Endodermal cell (in vitro differentiated cells): ENCODE measurements around the gene AK9. TPM values are rescaled to one million over a fixed set of nuclear protein-coding genes. Genes with fewer than 3 reads are reported as not detected.

Source experiments
- DNase-seq: peaks from one replicate; pipeline ENCODE4 v3.0.0-alpha.2; 2017
- H3K27ac ChIP-seq: 2 replicates; pipeline ENCODE4 v1.5.1; 2013; ENCODE audit warnings: mild to moderate bottlenecking, low read depth, low read length, moderate library complexity
- H3K27me3 ChIP-seq: 2 replicates; pipeline ENCODE4 v1.6.1; 2013; ENCODE audit warnings: mild to moderate bottlenecking, low read length, moderate library complexity; ENCODE audit not compliant: insufficient read depth, control insufficient read depth, poor library complexity, severe bottlenecking
- H3K36me3 ChIP-seq: 2 replicates; pipeline ENCODE4 v1.7.0; 2013; ENCODE audit warnings: mild to moderate bottlenecking, low read length, moderate library complexity; ENCODE audit not compliant: control insufficient read depth, insufficient read depth
- H3K4me1 ChIP-seq: one replicate; pipeline ENCODE4 v1.7.0; 2013; ENCODE audit warnings: low read length; ENCODE audit not compliant: control insufficient read depth, insufficient read depth
- H3K4me3 ChIP-seq: 2 replicates; pipeline ENCODE4 v1.5.1; 2013; ENCODE audit warnings: mild to moderate bottlenecking, low read length, moderate library complexity
- H3K9ac ChIP-seq: 2 replicates; pipeline ENCODE4 v1.6.1; 2013; ENCODE audit warnings: mild to moderate bottlenecking, low read length, moderate library complexity; ENCODE audit not compliant: poor library complexity, severe bottlenecking; ENCODE audit errors: extremely low read depth
- H3K9me3 ChIP-seq: 2 replicates; pipeline ENCODE4 v1.6.1; 2013; ENCODE audit warnings: mild to moderate bottlenecking, low read length, moderate library complexity; ENCODE audit not compliant: control insufficient read depth
- H3K27ac Mint-ChIP-seq: 2 replicates; pipeline ENCODE4 v1.8.0; 2020; ENCODE audit warnings: mixed read lengths
- H3K27me3 Mint-ChIP-seq: 2 replicates; pipeline ENCODE4 v1.8.0; 2021; ENCODE audit warnings: mild to moderate bottlenecking, mixed read lengths; ENCODE audit not compliant: insufficient read depth
- H3K36me3 Mint-ChIP-seq: 2 replicates; pipeline ENCODE4 v1.8.0; 2020; ENCODE audit warnings: low read depth, mixed read lengths
- H3K4me1 Mint-ChIP-seq: 2 replicates; pipeline ENCODE4 v1.8.0; 2020; ENCODE audit warnings: mixed read lengths
- H3K4me3 Mint-ChIP-seq: 2 replicates; pipeline ENCODE4 v1.8.0; 2020; ENCODE audit warnings: mild to moderate bottlenecking, moderate library complexity, mixed read lengths
- H3K9me3 Mint-ChIP-seq: 2 replicates; pipeline ENCODE4 v1.8.0; 2020; ENCODE audit warnings: mild to moderate bottlenecking, mixed read lengths
- CTCF ChIP-seq: fragments of 200-600 bp; sonication (generic); conservative IDR thresholded peaks from 2 replicates; pipeline ENCODE4 v1.5.0; 2021; ENCODE audit warnings: antibody characterized with exemption, mild to moderate bottlenecking
- WGBS, 2 experiments: methylation state at CpG; one replicate each; pipeline versions ENCODE4 v1.1.5 to v1.1.7; 2013; ENCODE audit warnings: missing lambda C conversion rate in 2 of 2, mixed read lengths in 1 of 2; ENCODE audit not compliant: insufficient coverage in 1 of 2, insufficient read length in 1 of 2; 5-methylcytosine and 5-hydroxymethylcytosine counted together
- total RNA-seq, 2 donors: library from RNA; stranded (reverse); fragmentation: NEBNext Ultra II Directional in 1 of 2; extraction: Animal tissue kit (Norgen Biotek cat#: 25700) in 1 of 2; gene quantifications; 2 replicates in 1 of 2; 3 replicates in 1 of 2; pipeline ENCODE4 v1.2.1, GENCODE V29; 2021

Gene AK9
- total RNA-seq, 2 donors from 2014 or later = 1.8 to 2.7 TPM

- no peak for TF ChIP-seq CTCF
- no peaks in the 10 kb centered on the region for H3K4me1 Mint-ChIP-seq
- H3K36me3 Mint-ChIP-seq = peaks cover 12% of the 10 kb centered on the region
- Histone ChIP-seq H3K36me3 (peaks cover 9% of the 10 kb centered on the region), H3K4me1 (no peaks in the 10 kb centered on the region), H3K9me3 (no peaks in the 10 kb centered on the region), H3K9ac (no peak overlapping the region), H3K27ac (no peak overlapping the region), H3K27me3 (peaks cover 10% of the 10 kb centered on the region), H3K4me3 (no peak overlapping the region)
- 88 to 90% methylated on average over 9 to 16 of the region's 16 CpGs for WGBS, 2 experiments
- H3K4me3 Mint-ChIP-seq = no peak overlapping the region
- no peak overlapping the region for H3K27ac Mint-ChIP-seq
- H3K9me3 Mint-ChIP-seq = no peaks in the 10 kb centered on the region
- no peak for DNase-seq
- H3K27me3 Mint-ChIP-seq = peaks cover 14% of the 10 kb centered on the region
Observed at GRCh38 chr6:109449795-109450673, 241.0 kb downstream of the AK9 start.

GRCh38 chr6:109449064-109449794, 241.8 kb downstream of the AK9 start:
- H3K27ac ChIP-seq = no peak overlapping the region
- Mint-ChIP-seq H3K4me1 (no peaks in the 10 kb centered on the region), H3K4me3 (no peak overlapping the region), H3K9me3 (no peaks in the 10 kb centered on the region), H3K27ac (no peak overlapping the region), H3K36me3 (peaks cover 14% of the 10 kb centered on the region), H3K27me3 (peaks cover 8% of the 10 kb centered on the region)
- H3K27me3 ChIP-seq = peaks cover 5% of the 10 kb centered on the region
- no peaks in the 10 kb centered on the region for H3K9me3 ChIP-seq
- 93 to 95% methylated on average over 8 to 19 of the region's 19 CpGs for WGBS, 2 experiments
- H3K4me1 ChIP-seq = no peaks in the 10 kb centered on the region
- peaks cover 16% of the 10 kb centered on the region for H3K36me3 ChIP-seq
- no peak overlapping the region for H3K9ac ChIP-seq
- DNase-seq = no peak
- TF ChIP-seq CTCF = no peak
- H3K4me3 ChIP-seq = no peak overlapping the region

GRCh38 chr6:109448615-109449014, 242.4 kb downstream of the AK9 start:
- H3K27ac ChIP-seq = no peak overlapping the region
- H3K27me3 Mint-ChIP-seq = peaks cover 3% of the 10 kb centered on the region
- peaks cover 15% of the 10 kb centered on the region for H3K36me3 Mint-ChIP-seq
- no peak overlapping the region for H3K9ac ChIP-seq
- no peaks in the 10 kb centered on the region for H3K4me1 Mint-ChIP-seq
- no peaks in the 10 kb centered on the region for H3K9me3 Mint-ChIP-seq
- WGBS, 2 experiments = 90 to 94% methylated on average over 5 to 7 of the region's 7 CpGs
- DNase-seq = no peak
- no peaks in the 10 kb centered on the region for H3K9me3 ChIP-seq
- no peak for TF ChIP-seq CTCF
- no peak overlapping the region for H3K4me3 Mint-ChIP-seq
- H3K27ac Mint-ChIP-seq = no peak overlapping the region
- H3K4me1 ChIP-seq = no peaks in the 10 kb centered on the region
- no peaks in the 10 kb centered on the region for H3K27me3 ChIP-seq
- no peak overlapping the region for H3K4me3 ChIP-seq
- H3K36me3 ChIP-seq = peaks cover 22% of the 10 kb centered on the region
